A549 treated with ZK216348 at 1 μM for 4 hours (cell line): Measurements from ENCODE around the gene ACAT1. TPM values are rescaled to one million over a fixed set of nuclear protein-coding genes. Genes with fewer than 3 reads are reported as not detected.

Experiments
- total RNA-seq: library from RNA; stranded (reverse); fragments of 200-300 nt; extraction: Qiagen RNA extraction; gene quantifications from 5 replicates; pipeline ENCODE4 v1.2.3, GENCODE V29; 2022; ENCODE audit warnings: low read depth

Gene ACAT1
- 59.5 to 86.3 TPM (median 63.7 TPM) in 5 replicates for total RNA-seq

DNA sequence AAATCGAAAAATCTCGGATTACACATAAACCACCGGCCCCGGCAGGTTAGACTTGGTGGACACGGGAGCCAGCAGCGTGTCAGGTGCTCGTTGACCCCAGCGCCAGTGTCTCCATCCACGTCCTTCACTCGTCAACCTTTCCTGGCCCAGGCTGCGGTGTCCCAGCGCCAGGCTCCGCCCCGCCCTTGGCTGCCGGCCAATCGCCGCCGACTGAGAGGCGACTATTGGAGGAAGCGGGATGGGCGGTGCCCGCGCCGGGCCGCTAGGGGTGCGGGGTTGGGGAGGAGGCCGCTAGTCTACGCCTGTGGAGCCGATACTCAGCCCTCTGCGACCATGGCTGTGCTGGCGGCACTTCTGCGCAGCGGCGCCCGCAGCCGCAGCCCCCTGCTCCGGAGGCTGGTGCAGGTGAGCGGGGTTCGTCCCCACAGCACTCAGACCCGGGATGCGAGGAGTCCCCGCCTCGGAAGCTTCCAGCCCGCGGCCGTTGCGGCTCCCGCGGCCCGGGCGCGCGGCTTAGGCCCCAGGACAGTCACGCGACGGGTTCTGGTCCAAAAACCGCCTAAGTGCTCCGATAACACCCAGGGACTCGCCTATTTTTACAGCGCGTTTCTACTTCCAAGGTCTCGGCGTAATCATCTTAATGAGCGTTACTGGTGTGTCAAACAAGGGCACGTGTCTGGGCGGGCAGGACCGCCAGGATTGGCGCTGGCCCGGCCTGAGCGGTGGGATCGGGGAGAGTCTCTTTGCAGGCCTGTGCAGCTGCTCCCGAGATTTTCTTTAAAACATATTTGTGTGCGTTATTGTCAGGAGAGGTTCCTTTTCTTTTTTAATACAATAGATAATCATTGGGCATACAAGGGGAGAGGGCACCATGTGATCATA lies at the start of gene ACAT1:
Gene ACAT1 (plus strand): TSS at position 294 of the 882 bp plus-strand sequence. CDS start 40 bp downstream, at position 334.

Other genes starting within 250 kb of the ACAT1 start
- gene RAB39A, start 193.1 kb upstream of the ACAT1 start, total RNA-seq: 0.25 to 0.70 TPM (median 0.53 TPM) in 5 replicates
- gene CUL5, start 112.7 kb upstream of the ACAT1 start, total RNA-seq: 6.5 to 13.4 TPM (median 8.9 TPM) in 5 replicates
- gene NPAT, start 101.1 kb downstream of the ACAT1 start, total RNA-seq: 3.6 to 6.2 TPM (median 4.6 TPM) in 5 replicates
- 7.2 to 14.6 TPM (median 8.4 TPM) in 5 replicates for gene ATM, start 101.5 kb downstream of the ACAT1 start, total RNA-seq